GOT3 (cell line): ENCODE measurements around the gene PIAS1.
"Not testable (repeated sequence)": the region's sequence is repeated elsewhere in the genome, so short reads cannot be mapped to it uniquely, and the experiment has no call there.

ENCODE experiments used
- DNase-seq: peaks from one replicate; lab custom pipeline; 2025; ENCODE audit warnings: mixed read lengths; lab: John Stamatoyannopoulos, UW

The PIAS1 gene

DNA sequence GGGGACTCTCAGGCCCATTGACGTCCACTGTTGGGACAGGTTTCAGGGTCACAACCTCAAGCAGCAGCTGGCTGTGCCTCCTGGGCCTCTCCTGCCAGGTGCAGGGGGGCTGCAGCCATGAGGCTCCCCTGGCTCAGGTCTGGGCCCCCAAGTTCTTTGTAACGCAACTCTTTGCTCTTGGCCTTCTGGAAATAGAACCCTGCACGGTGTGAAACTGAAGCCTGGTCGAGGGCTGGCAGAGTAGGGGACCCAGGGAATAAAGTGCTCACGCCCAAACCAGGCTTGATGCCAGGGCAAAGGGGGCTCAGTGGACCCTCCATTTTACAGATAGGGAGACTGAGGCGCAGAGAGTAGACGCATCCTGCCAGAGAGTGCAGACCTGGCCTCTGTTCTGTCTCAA is 150.2 kb downstream of the PIAS1 start:
- no peak for DNase-seq

DNA sequence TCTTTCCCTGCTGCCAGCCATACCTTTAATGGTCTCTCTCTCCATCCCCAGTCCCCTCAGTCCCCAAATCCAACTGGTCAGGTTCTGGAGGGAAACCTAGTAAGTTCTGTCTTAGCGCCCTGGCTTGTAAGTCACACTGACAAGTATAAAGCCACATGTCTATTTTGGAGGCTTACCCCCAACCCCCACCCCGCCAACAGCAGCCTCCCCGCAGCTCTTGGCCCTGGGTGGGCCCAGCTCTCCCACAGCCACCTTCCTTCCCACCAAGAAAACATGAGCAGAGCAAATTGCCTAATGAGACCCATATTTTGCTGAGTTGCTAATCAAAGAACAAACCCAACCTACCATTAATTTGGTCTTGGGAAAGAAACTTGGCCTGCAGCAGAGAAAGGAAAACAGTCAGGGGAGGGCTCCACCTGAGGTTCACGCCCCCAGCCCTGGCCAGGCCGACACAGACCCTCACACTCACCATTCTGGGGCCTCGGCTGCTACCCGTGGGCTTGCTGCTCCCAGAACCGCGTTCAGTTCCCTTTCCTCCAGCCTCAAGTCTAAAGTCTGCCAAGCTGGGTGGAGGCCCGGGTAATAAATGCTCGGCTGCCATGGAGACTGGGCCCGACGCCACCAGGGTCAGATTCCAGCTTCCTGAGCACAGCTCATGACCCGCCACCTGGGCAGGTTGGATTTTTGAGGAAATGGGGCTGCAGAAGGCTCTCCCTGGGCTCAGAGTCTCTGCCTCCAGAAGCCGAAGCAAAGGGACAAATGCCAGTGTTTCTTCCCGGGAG is 150.9 kb downstream of the PIAS1 start, which contains the start of gene CALML4:
Gene CALML4 (minus strand): TSS at position 557 of the 782 bp plus-strand sequence. CDS start 85 bp downstream, at position 472.
- DNase-seq: no peak

DNA sequence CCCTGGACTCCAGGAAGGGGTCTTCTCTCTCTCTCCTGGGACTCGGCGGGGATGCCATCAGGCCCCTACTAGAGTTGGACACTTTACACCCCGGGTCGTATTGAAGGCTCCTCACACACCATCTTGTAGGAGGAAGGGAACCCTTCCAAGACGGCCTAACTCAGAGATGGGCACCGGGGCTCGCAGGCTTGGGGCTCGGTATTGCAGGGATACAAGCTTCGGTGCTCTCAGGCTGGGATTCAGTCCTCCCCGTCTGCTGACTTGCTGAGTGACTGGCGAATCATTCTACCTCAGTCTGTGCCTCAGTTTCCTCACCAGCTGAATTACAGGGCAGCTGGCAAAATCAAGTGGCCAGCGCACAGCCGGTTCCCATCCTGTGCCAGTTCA is 151.4 kb downstream of the PIAS1 start:
- DNase-seq: no peak

DNA sequence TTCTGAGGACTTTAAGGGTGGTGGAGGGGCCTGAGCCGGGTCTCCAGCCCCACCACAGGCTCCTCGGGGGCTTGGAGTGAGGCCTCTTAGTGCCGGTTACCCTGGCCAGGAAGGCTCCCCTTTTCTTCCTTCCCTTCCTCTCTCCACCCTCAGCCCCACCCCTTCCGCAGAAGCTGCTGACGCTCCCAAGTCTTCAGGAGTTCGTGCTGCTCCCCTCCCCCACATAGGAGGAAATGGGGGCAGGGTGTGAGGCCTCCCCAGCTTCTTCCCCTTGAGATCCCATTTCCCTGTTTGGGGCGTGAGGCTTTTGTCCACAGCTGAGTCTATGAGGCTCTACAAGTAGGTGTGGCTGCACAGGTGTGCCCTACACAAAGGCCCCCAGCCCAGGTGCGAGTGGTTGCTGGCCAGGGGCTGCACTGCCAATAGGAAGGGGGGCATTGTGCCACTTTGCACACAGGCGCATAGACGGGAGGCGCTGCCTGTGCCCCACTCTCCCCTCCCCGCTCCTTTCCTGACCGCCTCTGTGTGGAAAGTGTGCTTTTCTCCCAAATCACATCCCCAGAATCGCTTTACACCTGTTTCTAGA is 151.9 kb downstream of the PIAS1 start:
- DNase-seq: no peak

DNA sequence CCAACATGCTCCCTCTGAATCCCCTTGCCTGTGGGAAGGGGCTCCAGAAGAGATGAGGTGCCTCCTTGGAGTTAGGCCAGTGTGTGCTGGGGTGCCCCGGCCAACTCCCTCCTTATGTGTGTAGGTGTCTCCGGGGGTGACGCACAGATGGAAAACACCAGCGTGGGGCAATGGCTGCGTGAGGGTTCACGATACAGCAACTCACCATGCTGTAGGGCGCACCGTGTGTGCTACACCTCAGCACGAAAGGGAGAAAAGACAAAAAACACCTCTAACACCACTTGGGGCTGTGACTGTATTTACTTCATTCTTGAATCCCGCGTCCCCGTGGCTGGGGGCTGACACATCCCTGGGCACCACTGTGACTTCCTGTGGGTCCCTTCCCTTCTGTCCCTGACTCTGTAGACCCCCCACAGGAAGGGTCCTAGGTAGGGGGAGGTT is 152.6 kb downstream of the PIAS1 start:
- no peak for DNase-seq

DNA sequence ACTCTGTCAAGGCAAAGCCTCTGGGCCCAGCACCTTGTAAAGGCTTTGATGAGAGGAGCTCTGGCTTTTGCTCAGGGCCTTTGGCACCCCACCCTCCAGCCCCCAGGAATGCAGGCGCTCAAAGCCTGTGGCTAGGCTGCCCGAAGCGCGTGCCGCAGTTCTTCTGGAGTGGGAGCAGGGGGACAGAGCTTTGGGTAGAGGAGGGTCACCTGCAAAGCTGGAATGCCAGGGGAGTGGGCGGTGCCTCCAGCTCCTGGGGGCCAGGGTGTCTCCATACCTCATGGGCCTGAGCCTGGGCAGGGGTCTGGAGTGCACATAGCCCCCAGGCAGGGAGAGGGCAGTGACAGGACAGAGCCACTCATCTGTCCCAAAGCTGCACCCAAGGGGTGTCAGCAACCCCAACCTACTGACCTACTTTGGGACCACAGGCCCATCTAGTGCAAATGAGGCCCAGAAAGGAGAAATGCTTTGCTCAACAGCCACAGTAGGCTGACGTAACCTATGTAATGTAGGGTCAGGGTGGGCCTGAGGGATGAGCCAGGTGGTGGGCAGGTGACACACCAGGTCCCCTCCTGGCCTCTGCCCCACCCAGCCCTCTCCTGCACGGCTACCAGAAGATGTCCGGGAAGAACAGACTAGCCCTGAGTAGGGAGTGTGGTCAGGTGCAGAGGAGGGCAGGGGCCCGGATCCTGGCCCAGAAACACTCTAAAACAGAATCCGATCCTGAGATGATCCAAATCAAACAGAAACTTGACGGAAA is 153.2 kb downstream of the PIAS1 start:
- DNase-seq: no peak

DNA sequence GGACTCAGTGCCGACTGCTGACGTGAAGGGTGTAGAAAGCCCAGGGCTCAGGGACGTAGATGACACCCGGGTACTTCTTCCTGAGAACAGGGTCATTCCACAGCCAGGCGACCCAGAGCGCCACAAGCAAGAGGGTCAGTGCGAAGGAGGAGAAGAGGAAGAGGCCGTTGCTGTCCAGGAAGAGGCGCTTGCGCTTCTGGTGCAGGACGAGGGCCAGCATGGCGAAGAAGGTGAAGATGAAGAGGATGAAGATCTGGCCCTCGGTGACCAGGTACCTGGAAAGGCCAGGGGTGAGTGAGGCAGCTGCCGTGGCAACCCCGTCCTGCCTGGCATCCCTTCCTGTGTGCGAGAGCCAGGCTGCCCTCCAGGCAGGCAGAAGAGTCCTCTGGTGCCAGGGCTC is 154.0 kb downstream of the PIAS1 start:
- DNase-seq: no peak

DNA sequence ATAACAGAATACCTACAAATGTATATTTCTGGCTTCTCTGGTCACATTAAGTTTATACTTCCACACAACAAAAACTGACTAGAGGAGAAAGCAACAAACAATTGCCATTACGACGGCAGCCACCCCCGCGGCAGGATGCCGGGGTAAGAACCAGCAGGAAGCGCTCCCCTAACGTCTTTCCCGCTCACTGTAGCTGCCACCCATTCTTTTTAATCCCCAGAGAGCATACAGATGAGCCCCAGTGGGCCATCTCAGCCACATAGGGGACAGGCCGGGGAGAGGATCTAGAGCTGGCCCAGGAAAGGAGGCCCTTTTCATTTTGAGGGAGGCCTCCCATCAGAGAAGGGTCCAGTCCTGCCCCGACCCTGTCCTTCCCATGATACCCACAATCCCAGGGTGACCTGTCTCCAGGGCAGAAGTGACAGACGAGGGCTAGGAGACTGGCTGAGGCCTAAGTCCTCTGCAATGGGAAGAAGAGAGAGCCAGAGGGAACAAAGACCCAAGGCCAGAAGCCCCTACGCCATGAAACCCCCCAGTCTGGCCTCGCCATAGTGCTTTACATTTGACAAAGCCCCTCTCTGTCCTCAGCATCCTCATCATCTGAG is 154.6 kb downstream of the PIAS1 start:
- no peak for DNase-seq

DNA sequence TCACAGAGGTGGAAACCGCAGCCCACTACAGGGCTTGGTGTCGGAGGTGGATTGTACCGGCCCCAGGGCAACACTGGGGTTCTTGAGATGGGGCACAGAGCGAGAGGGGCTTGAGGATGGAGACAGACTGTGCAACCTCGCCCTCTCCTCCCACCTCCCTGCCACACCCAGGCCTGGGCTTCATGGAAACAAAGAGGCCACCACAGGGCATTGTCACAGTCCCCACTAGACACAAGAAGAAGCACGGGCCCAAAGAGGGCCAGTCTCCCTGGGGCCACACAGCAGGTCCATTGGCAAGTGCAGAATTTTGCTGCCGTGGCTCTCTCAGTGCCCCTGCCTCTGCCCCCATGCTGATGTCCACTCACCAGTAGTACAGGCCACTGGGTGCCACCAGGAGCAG is 155.2 kb downstream of the PIAS1 start:
- no peak for DNase-seq

DNA sequence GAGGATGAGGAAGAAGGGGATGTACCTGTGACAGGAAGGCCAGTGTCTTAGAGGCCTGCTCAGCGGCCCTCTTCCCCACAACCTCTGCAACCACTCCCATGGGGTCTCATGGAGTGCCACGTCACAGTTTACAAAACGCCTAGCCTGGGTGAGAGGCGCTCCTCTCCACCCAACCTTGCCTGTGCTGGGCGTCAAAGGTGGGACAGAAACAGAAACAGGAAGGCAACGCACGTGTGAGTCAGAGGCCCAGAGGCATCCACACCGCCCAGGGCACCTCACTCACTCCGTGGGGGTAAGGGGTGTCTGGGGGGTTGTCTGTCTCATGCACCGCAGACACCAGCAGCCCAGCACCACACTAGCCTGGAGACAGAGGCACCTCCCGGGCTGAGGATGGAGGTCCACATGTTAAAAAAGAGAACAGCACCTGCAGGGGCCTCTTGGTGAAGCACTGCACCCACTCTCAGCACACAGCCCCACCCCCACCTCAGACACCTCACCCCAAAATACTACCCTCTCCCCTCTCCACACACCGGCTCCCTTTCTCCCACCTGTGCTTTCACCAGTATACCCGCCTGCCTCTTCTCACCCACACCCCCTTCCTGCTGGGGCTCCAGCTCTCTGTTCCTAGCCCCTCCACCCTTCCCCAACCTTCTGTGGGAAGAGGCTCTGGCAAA is 155.8 kb downstream of the PIAS1 start:
- DNase-seq: no peak

DNA sequence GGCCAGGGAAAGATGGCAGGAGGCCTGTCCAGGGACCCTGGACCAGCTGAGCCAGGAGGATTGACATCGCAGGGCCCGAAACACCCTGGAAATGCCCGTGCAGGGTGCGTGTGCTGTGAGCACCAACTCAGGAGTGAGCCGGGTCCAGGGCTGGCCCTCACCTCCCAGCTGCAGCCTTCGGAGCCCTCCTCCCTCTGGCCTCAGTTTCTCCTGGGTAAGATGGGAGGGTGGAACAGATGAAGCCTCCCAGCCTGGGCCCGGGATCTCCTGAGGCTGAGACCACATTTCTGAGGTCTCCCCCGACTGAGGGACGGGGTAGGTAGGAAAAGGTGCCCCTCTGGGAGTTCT is 156.3 kb downstream of the PIAS1 start:
- DNase-seq: no peak

DNA sequence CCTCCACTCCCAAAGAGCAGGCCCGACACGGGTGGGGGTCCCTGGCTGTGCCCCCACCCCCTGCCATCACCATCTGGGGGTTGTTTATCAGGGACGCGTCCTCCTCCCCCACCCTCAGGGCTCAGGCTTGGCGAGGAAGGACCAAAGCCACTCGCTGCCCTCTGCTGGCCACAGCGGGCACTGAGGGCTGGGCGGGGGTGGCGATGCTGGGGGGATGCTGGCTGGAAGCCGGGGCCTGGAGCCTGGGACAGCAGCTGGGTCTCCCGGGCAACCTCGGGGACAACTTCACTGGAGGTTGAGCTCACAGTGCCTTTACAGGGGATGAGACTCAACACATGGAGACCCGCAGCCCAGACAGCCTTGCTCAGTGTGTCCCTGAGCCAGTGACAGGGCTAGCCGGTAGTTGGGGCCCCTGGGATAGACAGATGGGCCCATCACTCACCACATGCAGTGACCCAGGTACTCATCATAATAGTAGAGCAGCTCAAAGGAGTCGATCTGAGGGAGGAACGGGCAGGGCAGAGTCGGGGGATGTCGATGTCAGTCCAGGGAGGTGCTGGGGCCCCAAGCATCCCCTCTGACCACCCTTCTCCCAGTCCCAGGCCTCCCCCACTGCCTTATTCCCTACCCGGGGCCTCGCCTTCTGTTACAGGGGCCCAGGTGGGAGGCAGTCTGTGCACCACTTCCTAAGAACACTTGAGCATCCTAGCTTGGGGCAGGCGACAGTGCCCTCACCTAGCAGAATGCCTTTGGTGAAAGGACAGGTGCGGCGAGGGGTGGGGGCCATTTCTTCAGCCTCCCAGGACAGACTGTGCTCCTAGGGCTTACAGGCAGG is 156.9 kb downstream of the PIAS1 start:
- no peak for DNase-seq

DNA sequence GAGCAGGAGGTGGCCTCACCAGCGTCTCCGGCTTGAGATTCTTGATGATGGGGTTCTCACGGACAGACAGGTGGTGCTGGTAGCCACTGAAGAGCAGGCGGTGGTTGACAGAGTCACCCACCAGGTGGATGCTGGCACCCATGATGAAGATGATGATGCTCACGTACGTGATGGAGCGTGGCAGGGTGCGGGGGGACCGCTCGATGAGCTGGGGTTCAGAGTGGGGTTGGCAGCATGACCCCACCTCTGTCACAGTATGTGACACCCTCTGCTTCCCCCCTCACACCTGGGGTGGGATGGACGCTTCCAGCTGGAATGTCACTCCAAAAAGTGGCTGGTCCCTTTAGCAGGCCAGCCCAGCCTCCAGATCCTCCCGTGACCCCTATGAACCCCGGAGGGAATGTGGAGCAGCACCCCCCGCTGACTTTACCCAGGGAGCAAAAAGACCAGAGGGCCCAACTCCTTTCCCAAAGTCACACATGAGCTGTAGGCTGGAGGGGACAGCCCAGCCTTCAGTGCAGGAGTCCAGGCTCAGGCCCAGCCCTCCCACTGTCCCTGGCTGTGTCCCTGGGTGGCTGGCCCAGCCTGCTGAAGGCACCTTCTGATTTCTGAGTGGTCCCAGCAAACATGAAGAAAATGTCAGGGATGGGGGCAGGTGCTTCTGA is 157.7 kb downstream of the PIAS1 start:
- DNase-seq: no peak

DNA sequence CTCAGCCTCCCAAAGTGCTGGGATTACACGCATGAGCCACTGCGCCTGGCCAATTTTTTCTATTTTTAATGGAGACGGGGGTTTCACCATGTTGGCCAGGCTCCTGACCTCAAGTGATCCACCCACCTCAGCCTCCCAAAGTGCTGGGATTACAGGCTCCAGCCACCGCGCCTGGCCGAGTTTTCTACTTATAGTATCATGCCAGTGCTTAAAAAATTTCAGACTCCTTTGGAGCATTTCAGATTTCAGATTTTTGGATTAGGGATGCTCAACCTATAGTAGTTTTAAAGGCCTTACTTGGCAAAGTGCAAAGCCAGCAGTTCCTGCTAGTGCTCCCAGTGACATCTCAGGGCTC is 159.4 kb downstream of the PIAS1 start:
- not testable (repeated sequence) for DNase-seq

DNA sequence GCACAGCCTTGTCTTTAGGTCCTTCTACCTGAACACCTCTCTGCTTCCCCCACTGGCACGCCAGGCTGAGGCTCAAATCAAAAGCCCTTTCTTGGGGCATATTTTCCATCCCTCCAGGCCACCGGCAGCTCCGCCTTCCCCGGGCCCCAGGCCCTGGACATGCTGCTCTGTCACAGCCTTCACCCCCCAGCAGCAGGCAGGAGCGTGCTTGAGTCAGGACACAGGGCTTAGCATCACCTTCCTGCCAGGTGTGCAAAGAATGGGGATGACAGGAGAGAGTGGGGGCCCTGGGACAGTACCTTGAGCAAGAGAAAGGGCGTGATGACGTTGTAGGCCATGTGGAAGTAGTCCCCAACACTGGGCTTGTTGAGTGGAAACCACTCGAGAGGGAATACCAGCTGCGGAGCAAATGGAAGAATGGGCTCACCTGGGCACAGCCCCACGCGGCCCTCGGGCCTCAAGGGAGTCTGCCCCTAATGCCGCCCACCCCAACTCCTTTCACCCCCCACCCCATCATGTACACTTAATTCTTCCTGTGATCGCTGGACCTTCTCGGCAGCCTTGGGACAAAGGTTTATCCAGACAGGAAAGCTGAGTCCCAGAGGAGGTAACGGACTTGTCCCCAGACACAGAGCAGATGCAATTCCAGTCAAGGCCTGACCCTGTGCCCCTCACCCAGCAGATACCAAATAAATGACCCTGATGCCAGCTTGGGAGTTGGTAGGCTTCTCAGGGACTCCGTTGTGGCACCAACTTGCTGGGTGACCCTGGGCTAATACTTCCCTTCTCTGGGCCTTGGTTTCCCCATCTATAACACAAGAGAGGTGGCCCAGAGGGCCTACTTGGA is 160.1 kb downstream of the PIAS1 start:
- DNase-seq: no peak

DNA sequence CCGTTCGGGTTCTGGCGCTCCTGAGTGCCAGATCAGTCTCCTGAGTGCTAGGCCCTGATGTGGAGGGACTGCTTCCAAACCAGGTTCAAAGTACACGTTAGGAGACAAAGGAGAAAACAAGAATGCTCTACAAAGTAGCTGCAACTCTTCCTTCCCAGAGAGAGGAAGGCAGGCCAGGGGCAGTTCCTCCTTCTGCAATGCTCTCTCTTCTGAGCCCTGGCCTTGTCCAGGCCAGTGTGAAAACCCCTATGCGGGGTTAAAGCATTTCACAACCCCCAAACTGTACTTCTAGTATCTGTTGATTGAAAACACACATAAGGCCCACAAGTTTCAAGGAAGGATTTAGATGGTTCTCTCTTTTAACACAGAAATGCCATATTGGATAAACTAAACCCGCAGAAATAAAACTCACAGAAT is 160.7 kb downstream of the PIAS1 start:
- DNase-seq: no peak

DNA sequence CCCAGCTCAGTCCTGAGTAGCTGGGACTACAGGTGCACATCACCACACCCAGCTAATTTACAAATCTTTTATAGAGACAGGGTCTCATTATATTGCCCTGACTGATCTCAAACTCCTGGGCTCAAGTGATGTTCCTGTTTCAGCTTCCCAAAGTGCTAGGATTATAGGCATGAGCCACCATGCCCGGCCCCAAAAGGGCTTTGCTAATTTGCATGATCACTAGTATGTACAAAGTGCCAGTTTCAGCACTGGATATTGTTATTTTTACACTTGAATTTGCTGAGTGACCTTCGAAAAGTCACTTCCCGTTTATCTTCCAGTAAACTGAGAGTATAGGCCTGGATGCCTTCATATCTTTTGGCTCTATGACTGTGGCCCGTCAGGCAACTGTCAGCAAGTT is 163.2 kb downstream of the PIAS1 start:
- DNase-seq: no peak

DNA sequence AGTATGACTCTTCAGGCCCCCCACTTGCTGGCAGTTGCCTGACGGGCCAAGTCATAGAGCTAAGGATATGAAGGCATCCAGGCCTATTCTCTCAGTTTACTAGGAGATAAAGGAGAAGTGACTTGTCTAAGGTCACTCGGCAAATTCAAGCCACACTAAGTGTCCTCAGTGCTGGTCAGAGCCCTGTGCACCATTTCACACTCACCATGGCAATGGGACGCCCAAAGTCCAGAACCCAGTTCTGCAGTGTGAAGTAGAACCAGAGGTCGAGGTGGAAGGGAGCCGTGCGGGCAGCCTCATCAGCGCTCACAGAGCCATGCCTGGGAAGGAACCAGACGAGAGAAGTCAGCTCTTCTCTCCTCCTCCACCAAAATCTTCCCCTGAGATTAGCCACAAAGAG is 164.2 kb downstream of the PIAS1 start:
- no peak for DNase-seq

DNA sequence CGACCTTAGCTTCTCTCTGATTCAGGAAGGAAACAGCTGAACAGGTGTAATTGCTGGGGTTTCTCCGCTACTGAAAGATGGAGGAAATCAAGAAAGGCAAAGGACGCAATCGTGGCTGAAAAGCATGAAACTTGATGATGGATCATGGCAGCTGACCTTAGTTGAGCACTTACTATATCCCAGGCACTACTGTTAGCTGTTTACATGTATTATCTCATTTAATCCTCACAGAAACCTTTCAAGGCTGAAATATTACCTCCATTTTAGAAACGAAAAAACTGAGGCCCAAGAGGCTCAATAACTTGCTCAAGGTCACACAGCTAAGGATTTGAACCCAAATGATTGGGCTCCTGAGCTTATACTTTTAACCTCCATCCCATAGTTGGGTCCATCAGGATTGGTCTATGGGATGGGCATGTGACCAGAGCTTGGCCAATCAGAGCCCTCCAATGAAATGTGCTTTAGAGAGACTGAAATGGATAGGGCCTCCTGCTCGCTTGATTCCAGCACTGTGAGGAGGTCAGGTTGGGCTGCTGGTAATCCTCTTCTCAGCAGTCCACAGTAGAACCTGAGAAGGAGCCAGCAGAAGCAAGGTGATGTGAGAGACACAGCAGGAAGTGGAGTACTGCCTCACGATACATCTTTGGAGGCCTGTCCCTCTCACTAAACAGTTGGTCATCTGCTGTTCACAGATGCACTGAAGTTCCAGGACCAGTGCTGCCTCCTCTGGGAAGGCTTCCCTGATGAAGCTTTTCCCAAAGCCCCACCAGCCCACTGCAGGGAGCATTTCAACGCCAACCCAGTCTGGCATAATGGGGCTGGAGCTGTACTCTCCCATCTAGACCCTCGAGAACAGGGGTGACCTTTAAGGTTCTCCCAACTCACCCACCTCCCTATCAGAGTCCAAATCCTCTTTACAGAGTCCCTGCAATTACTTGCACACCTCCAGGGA is 165.0 kb downstream of the PIAS1 start:
- DNase-seq: no peak
